Keratinocyte (primary cell): ENCODE data around the gene SSBP1. TPM values are rescaled to one million over a fixed set of nuclear protein-coding genes. Genes with fewer than 3 reads are reported as not detected.
"Not testable (repeated sequence)": the region's sequence is repeated elsewhere in the genome, so short reads cannot be mapped to it uniquely, and the experiment has no call there.

Source experiments
- DNase-seq: peaks from one replicate; pipeline ENCODE4 v3.0.0-alpha.2; 2011; ENCODE audit warnings: low read depth, missing footprints, low spot score
- FAIRE-seq: peaks from 2 replicates; lab custom pipeline; 2011; peaks lifted over from hg19 to GRCh38; lab: Jason Lieb, UNC
- H2AFZ ChIP-seq: 2 replicates; pipeline ENCODE4 v1.6.0; 2012; ENCODE audit warnings: low read length, control low read depth, inconsistent platforms; ENCODE audit not compliant: control insufficient read depth
- H3K27ac ChIP-seq: 2 replicates; pipeline ENCODE4 v1.5.1; 2011; ENCODE audit warnings: low read length; ENCODE audit not compliant: control insufficient read depth, insufficient read depth
- H3K27me3 ChIP-seq: 3 replicates; pipeline ENCODE4 v1.6.0; 2011; ENCODE audit warnings: low read length; ENCODE audit not compliant: control insufficient read depth, insufficient read depth; ENCODE audit errors: extremely low read depth
- H3K36me3 ChIP-seq, 2 experiments: 2 replicates in 1 of 2; 3 replicates in 1 of 2; pipeline ENCODE4 v1.5.1; 2011; ENCODE audit warnings: low read length in 2 of 2, mild to moderate bottlenecking in 1 of 2; ENCODE audit not compliant: control insufficient read depth in 2 of 2, insufficient read depth in 2 of 2; ENCODE audit errors: extremely low read depth in 1 of 2
- H3K4me1 ChIP-seq: 3 replicates; pipeline ENCODE4 v1.5.1; 2011; ENCODE audit warnings: low read length; ENCODE audit not compliant: control insufficient read depth, insufficient read depth; ENCODE audit errors: extremely low read depth
- H3K4me2 ChIP-seq: 3 replicates; pipeline ENCODE4 v1.6.0; 2011; ENCODE audit warnings: low read depth, low read length; ENCODE audit not compliant: control insufficient read depth, insufficient read depth; ENCODE audit errors: extremely low read depth
- H3K4me3 ChIP-seq, 3 experiments: fragments of 200-600 bp in 1 of 3; sonication (generic) in 1 of 3; 2 replicates in 2 of 3; 3 replicates in 1 of 3; pipeline ENCODE4 v1.5.1; 2011 to 2016; ENCODE audit warnings: low read length in 3 of 3, mild to moderate bottlenecking in 3 of 3, control low read depth in 2 of 3, inconsistent platforms in 1 of 3, low read depth in 1 of 3, mixed read lengths in 1 of 3, mixed run types in 1 of 3, moderate library complexity in 1 of 3; ENCODE audit not compliant: control insufficient read depth in 2 of 3, insufficient read depth in 2 of 3; ENCODE audit errors: extremely low read depth in 1 of 3
- H3K79me2 ChIP-seq: 2 replicates; pipeline ENCODE4 v1.6.0; 2012; ENCODE audit warnings: low read length; ENCODE audit not compliant: control insufficient read depth, insufficient read depth
- H3K9ac ChIP-seq: 3 replicates; pipeline ENCODE4 v1.6.0; 2011; ENCODE audit warnings: low read length; ENCODE audit not compliant: control insufficient read depth, insufficient read depth; ENCODE audit errors: extremely low read depth
- H3K9me1 ChIP-seq: 3 replicates; pipeline ENCODE4 v1.6.0; 2011; ENCODE audit warnings: low read length; ENCODE audit not compliant: control insufficient read depth, insufficient read depth; ENCODE audit errors: extremely low read depth
- H3K9me3 ChIP-seq: 2 replicates; pipeline ENCODE4 v1.5.1; 2012; ENCODE audit warnings: low read depth, low read length; ENCODE audit not compliant: control insufficient read depth
- H4K20me1 ChIP-seq: 3 replicates; pipeline ENCODE4 v1.6.0; 2011; ENCODE audit warnings: low read length; ENCODE audit not compliant: control insufficient read depth, insufficient read depth; ENCODE audit errors: extremely low read depth
- CTCF ChIP-seq, 3 experiments: IDR thresholded peaks in 1 of 3; conservative IDR thresholded peaks in 1 of 3; optimal IDR thresholded peaks in 1 of 3; 2 replicates in 2 of 3; 3 replicates in 1 of 3; pipeline versions ENCODE3 to v1.5.1; 2011; ENCODE audit warnings: low read length in 3 of 3, mild to moderate bottlenecking in 3 of 3, moderate library complexity in 2 of 3, control low read depth in 1 of 3, inconsistent platforms in 1 of 3; ENCODE audit not compliant: insufficient read depth in 2 of 3; ENCODE audit errors: extremely low read depth in 1 of 3
- EZH2 ChIP-seq: IDR thresholded peaks from one replicate; pipeline ENCODE4 v1.6.1; 2012; ENCODE audit warnings: inconsistent platforms, mild to moderate bottlenecking, low read length, moderate library complexity
- dilution Hi-C: fragments of 300-500 bp; cut with MboI; formaldehyde crosslinking; loops from one replicate; pipeline ENCODE4 v1.7.0; 2020; ENCODE audit warnings: low sequenced_read_pairs; ENCODE audit not compliant: extremely low pct_ligation_motif_present
- polyA plus RNA-seq, 5 experiments: library from polyadenylated mRNA; depleted of rRNA in 3 of 5; stranded (reverse) in 3 of 5; stranded (forward) in 1 of 5; unstranded in 1 of 5; fragments of >200 nt; gene quantifications; 1 replicate in 1 of 5; 2 replicates in 3 of 5; 3 replicates in 1 of 5; pipeline versions ENCODE4 v1.2.1 to v1.2.3, GENCODE V29; 2011 to 2012; ENCODE audit warnings: missing spikeins in 2 of 5, low read depth in 1 of 5, low replicate concordance in 1 of 5

The SSBP1 gene
- polyA plus RNA-seq, 1 donor (not counting 4 experiments of a cell fraction or from before 2014, with no cell fraction given) = 244 TPM

- H3K4me2 ChIP-seq = no peak overlapping the region
- no peaks in the 10 kb centered on the region for H3K27me3 ChIP-seq
- no peak overlapping the region for H3K4me3 ChIP-seq
- dilution Hi-C loops = no loop called here
- H3K9ac ChIP-seq = no peak overlapping the region
- peaks cover 10% of the 10 kb centered on the region for H3K4me1 ChIP-seq
- no peaks in the 10 kb centered on the region for H3K9me1 ChIP-seq
- no peaks in the 10 kb centered on the region for H3K9me3 ChIP-seq
- H3K79me2 ChIP-seq = peaks cover 30% of the 10 kb centered on the region
- H3K36me3 ChIP-seq = peaks cover 20 to 26% of the 10 kb centered on the region in 2 experiments
- no peak overlapping the region for H2AFZ ChIP-seq
- no peaks in the 10 kb centered on the region for H4K20me1 ChIP-seq
- no peak overlapping the region for H3K27ac ChIP-seq
- FAIRE-seq (no peak), DNase-seq (no peak)
- TF ChIP-seq CTCF (optimal IDR thresholded peaks at IDR 0.05 in 1 of 3, IDR thresholded peaks at IDR 0.05 in 1 of 3, conservative IDR thresholded peaks at IDR 0.05 in 1 of 3; ENCODE audit: extremely low read depth in 1 of 3, insufficient read depth in 2 of 3, low read length in 3 of 3) (no peak), EZH2 (no peak)
Measured at GRCh38 chr7:141744131-141744530, 6.0 kb downstream of the SSBP1 start.

GRCh38 chr7:141748396-141748795 lies 10.2 kb downstream of the SSBP1 start:
- dilution Hi-C loops = no loop called here

GRCh38 chr7:141751904-141752303 lies 13.7 kb downstream of the SSBP1 start:
- H3K4me3 ChIP-seq, H3K9ac ChIP-seq, H3K4me1 ChIP-seq, FAIRE-seq, H3K9me1 ChIP-seq, H3K27me3 ChIP-seq, DNase-seq, H3K9me3 ChIP-seq, H3K27ac ChIP-seq, dilution Hi-C loops, H3K4me2 ChIP-seq, H2AFZ ChIP-seq, H3K79me2 ChIP-seq, H4K20me1 ChIP-seq: not testable (repeated sequence)
- H3K36me3 ChIP-seq = peaks cover 20 to 34% of the 10 kb centered on the region in 2 experiments

More at GRCh38 chr7:141748396-141748795, 10.2 kb downstream of the SSBP1 start:
- no peak overlapping the region for H3K27ac ChIP-seq
- no peaks in the 10 kb centered on the region for H3K4me1 ChIP-seq
- no peaks in the 10 kb centered on the region for H3K27me3 ChIP-seq
- no peaks in the 10 kb centered on the region for H3K9me1 ChIP-seq
- H3K4me3 ChIP-seq = no peak overlapping the region
- H3K36me3 ChIP-seq = peaks cover 27 to 35% of the 10 kb centered on the region in 2 experiments
- DNase-seq (no peak), FAIRE-seq (no peak)
- H2AFZ ChIP-seq = no peak overlapping the region
- peaks cover 4% of the 10 kb centered on the region for H3K9me3 ChIP-seq
- H3K4me2 ChIP-seq = no peak overlapping the region
- no peaks in the 10 kb centered on the region for H4K20me1 ChIP-seq
- no peaks in the 10 kb centered on the region for H3K79me2 ChIP-seq
- TF ChIP-seq EZH2 = no peak
- TF ChIP-seq CTCF (optimal IDR thresholded peaks at IDR 0.05 in 1 of 3, IDR thresholded peaks at IDR 0.05 in 1 of 3, conservative IDR thresholded peaks at IDR 0.05 in 1 of 3; ENCODE audit: extremely low read depth in 1 of 3, insufficient read depth in 2 of 3, low read length in 3 of 3) = no peak
- no peak overlapping the region for H3K9ac ChIP-seq
